OCI-LY1 (cell line): ENCODE measurements around the gene PEX26.

Experiments used
- H2AFZ ChIP-seq: fragments of 200-600 bp; sonication (generic), shearing (Covaris generic); 2 replicates; pipeline ENCODE4 v1.6.0; 2014; ENCODE audit warnings: antibody characterized with exemption, mild to moderate bottlenecking, low read length
- H3F3A ChIP-seq: fragments of 200-600 bp; sonication (generic), shearing (Covaris generic); 2 replicates; pipeline ENCODE4 v1.6.0; 2014; ENCODE audit warnings: mild to moderate bottlenecking, antibody characterized with exemption, low read length, moderate library complexity; ENCODE audit not compliant: insufficient read depth
- H3K27ac ChIP-seq: fragments of 200-600 bp; sonication (generic); 2 replicates; pipeline ENCODE4 v1.5.1; 2014; ENCODE audit warnings: low read length, mixed run types, mild to moderate bottlenecking, low read depth; ENCODE audit not compliant: poor library complexity, severe bottlenecking
- H3K27me3 ChIP-seq: fragments of 200-600 bp; sonication (generic); 2 replicates; pipeline ENCODE4 v1.6.0; 2014; ENCODE audit warnings: antibody characterized with exemption, mild to moderate bottlenecking, low read length, moderate library complexity; ENCODE audit not compliant: insufficient read depth
- H3K36me3 ChIP-seq: fragments of 200-600 bp; sonication (generic); 2 replicates; pipeline ENCODE4 v1.6.1; 2014; ENCODE audit warnings: mild to moderate bottlenecking, antibody characterized with exemption, low read length, moderate library complexity, mixed read lengths; ENCODE audit not compliant: insufficient read depth
- H3K4me1 ChIP-seq: fragments of 200-600 bp; sonication (generic); 2 replicates; pipeline ENCODE4 v1.5.1; 2014; ENCODE audit warnings: mild to moderate bottlenecking, low read length, moderate library complexity; ENCODE audit not compliant: insufficient read depth, severe bottlenecking
- H3K4me2 ChIP-seq: fragments of 200-600 bp; sonication (generic), shearing (Covaris generic); 2 replicates; pipeline ENCODE4 v1.6.1; 2014; ENCODE audit warnings: low read length
- H3K4me3 ChIP-seq: fragments of 200-600 bp; sonication (generic); 2 replicates; pipeline ENCODE4 v1.5.1; 2014; ENCODE audit warnings: low read length, low read depth, mild to moderate bottlenecking, mixed read lengths; ENCODE audit not compliant: poor library complexity, severe bottlenecking
- H3K79me2 ChIP-seq: fragments of 200-600 bp; shearing (Covaris generic); 2 replicates; pipeline ENCODE4 v1.6.1; 2016; ENCODE audit warnings: mixed run types, low read length, mixed read lengths; ENCODE audit not compliant: insufficient read depth
- H3K9ac ChIP-seq: fragments of 200-600 bp; sonication (generic), shearing (Covaris generic); 2 replicates; pipeline ENCODE4 v1.6.1; 2014; ENCODE audit warnings: mild to moderate bottlenecking, low read length, mixed read lengths
- H3K9me2 ChIP-seq: fragments of 200-600 bp; sonication (generic), shearing (Covaris generic); 2 replicates; pipeline ENCODE4 v1.6.1; 2014; ENCODE audit warnings: low read depth, mild to moderate bottlenecking, low read length, mixed read lengths
- H3K9me3 ChIP-seq: fragments of 200-600 bp; shearing (Covaris generic); 2 replicates; pipeline ENCODE4 v1.6.1; 2014; ENCODE audit warnings: low read length, mixed read lengths
- H4K20me1 ChIP-seq: fragments of 200-600 bp; sonication (generic), shearing (Covaris generic); 2 replicates; pipeline ENCODE4 v1.6.0; 2016; ENCODE audit warnings: mild to moderate bottlenecking, low read length; ENCODE audit not compliant: insufficient read depth
- EZH2 ChIP-seq: fragments of 200-600 bp; sonication (generic), shearing (Covaris generic); IDR thresholded peaks from 2 replicates; pipeline ENCODE4 v1.8.0; 2017; ENCODE audit warnings: borderline replicate concordance, mixed run types, mild to moderate bottlenecking, antibody characterized with exemption, low read length, moderate library complexity, mixed read lengths
- TF ChIP-seq, protein P1 (sequence below): fragments of 200-600 bp; sonication (generic), shearing (Covaris generic); IDR thresholded peaks from 2 replicates; pipeline ENCODE4 v1.5.1; 2017; ENCODE audit warnings: mild to moderate bottlenecking, antibody characterized with exemption, low read length, moderate library complexity, mixed read lengths

Gene PEX26

DNA sequence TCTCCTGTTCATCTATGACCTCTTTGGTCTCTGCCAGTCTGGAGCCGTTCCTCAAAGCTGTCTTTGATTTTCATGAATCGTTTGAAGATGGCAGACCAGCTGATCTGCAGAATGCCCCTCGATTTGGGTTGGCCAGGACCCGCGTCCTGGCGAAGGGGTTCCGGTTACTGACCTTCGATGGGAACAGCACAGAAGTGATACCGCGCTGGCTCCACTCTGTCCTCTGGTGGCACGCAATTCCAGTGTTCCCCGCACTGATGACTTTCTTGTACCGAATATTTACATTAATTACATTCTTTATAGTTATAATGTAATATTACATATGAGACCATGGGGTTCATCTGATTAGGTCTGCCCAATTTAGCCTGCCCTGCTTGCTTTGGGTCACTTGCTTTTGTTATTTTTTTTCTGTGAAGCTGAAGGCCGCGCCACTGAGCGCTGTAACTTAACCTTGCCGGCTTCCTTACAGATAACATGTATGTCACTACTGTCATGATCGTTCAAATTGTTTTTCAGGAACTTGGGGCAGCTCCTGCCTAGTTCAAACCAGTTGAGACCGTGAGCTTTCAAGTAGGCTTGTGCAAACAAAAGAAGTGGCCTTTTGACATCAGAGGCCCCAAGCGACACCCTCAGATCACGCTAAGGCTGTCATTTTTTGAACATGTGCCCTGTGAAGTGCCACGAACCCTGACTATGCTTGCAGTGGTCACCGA, 68.0 kb downstream of the PEX26 start:
- no peak for TF ChIP-seq EZH2
- TF ChIP-seq, protein P1, sequence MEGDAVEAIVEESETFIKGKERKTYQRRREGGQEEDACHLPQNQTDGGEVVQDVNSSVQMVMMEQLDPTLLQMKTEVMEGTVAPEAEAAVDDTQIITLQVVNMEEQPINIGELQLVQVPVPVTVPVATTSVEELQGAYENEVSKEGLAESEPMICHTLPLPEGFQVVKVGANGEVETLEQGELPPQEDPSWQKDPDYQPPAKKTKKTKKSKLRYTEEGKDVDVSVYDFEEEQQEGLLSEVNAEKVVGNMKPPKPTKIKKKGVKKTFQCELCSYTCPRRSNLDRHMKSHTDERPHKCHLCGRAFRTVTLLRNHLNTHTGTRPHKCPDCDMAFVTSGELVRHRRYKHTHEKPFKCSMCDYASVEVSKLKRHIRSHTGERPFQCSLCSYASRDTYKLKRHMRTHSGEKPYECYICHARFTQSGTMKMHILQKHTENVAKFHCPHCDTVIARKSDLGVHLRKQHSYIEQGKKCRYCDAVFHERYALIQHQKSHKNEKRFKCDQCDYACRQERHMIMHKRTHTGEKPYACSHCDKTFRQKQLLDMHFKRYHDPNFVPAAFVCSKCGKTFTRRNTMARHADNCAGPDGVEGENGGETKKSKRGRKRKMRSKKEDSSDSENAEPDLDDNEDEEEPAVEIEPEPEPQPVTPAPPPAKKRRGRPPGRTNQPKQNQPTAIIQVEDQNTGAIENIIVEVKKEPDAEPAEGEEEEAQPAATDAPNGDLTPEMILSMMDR: no peak
- no peak overlapping the region for H3K27ac ChIP-seq
- H3K79me2 ChIP-seq: no peaks in the 10 kb centered on the region
- no peaks in the 10 kb centered on the region for H3K9me2 ChIP-seq
- no peaks in the 10 kb centered on the region for H3K27me3 ChIP-seq
- peaks cover 4% of the 10 kb centered on the region for H3K4me1 ChIP-seq
- no peaks in the 10 kb centered on the region for H3K9me3 ChIP-seq
- no peak overlapping the region for H2AFZ ChIP-seq
- no peak overlapping the region for H3K9ac ChIP-seq
- no peaks in the 10 kb centered on the region for H3K36me3 ChIP-seq
- H3F3A ChIP-seq: no peaks in the 10 kb centered on the region
- no peak overlapping the region for H3K4me2 ChIP-seq
- no peak overlapping the region for H3K4me3 ChIP-seq
- H4K20me1 ChIP-seq: no peaks in the 10 kb centered on the region

DNA sequence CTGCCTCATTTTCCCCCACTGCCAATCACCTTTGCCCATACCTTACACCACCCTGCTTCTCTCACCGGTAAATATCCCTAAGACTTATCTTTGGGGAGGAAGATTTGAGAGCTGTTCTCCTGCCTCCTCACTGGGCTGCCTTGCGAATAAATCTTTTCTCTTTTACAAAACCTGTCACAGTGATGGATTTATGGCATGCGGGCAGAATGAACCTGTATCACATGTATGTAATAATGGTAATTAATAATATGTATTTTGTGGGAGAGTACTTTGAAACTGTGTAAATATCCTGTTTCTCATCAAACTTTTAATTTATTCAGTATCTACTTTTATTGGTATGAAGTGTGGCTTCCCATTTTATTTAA, 68.6 kb downstream of the PEX26 start:
- Histone ChIP-seq H3K27me3 (no peaks in the 10 kb centered on the region), H3K4me1 (peaks cover 4% of the 10 kb centered on the region), H3K9me3 (no peaks in the 10 kb centered on the region), H2AFZ (no peak overlapping the region), H3K9ac (no peak overlapping the region), H3K9me2 (no peaks in the 10 kb centered on the region), H3K27ac (no peak overlapping the region), H3K79me2 (no peaks in the 10 kb centered on the region), H3K4me3 (no peak overlapping the region), H3K4me2 (no peak overlapping the region), H3K36me3 (no peaks in the 10 kb centered on the region), H3F3A (no peaks in the 10 kb centered on the region), H4K20me1 (no peaks in the 10 kb centered on the region)
- TF ChIP-seq, protein P1: no peak
- TF ChIP-seq EZH2: no peak

DNA sequence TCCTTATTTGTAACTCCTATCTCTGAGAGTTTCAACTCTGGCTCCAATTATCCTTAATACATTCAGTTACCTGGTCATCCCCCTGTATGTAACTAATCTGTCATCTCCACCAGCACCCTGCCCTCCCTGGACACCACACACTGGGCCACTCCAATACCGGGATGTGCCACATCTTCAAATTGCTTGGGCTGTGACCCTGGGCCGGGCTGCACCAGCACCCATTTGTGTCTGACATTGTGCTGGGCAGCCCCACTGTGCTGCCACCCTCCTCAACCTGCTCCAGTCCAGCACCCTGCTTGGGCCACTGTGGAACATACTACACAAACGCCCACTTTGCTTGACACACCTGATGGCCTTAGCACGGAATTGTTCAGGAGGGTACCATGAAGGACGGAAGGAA, 70.0 kb downstream of the PEX26 start:
- no peaks in the 10 kb centered on the region for H4K20me1 ChIP-seq
- H3K27ac ChIP-seq: no peak overlapping the region
- no peaks in the 10 kb centered on the region for H3K36me3 ChIP-seq
- no peak overlapping the region for H3K9ac ChIP-seq
- TF ChIP-seq EZH2: no peak
- TF ChIP-seq, protein P1: no peak
- H3K9me3 ChIP-seq: no peaks in the 10 kb centered on the region
- no peaks in the 10 kb centered on the region for H3K79me2 ChIP-seq
- no peak overlapping the region for H3K4me2 ChIP-seq
- no peaks in the 10 kb centered on the region for H3K9me2 ChIP-seq
- no peaks in the 10 kb centered on the region for H3F3A ChIP-seq
- H3K27me3 ChIP-seq: no peaks in the 10 kb centered on the region
- H2AFZ ChIP-seq: no peak overlapping the region
- peaks cover 4% of the 10 kb centered on the region for H3K4me1 ChIP-seq
- H3K4me3 ChIP-seq: no peak overlapping the region
